AG04449 (cell line): ENCODE measurements around the gene LRRC4B.

Experiments used
- CTCF ChIA-PET: fragments of 350-600 bp; formaldehyde crosslinking; extraction: SDS; loops from one replicate; lab custom pipeline; 2021; ENCODE audit warnings: antibody characterized with exemption; lab: Yijun Ruan, JAX
- POLR2A ChIA-PET: fragments of 400-600, 350-600 bp; formaldehyde crosslinking; extraction: SDS; loops from one replicate; lab custom pipeline; 2020; ENCODE audit warnings: antibody characterized with exemption, inconsistent platforms; lab: Yijun Ruan, JAX
- DNase-seq: peaks from one replicate; pipeline ENCODE4 v3.0.0-alpha.2; 2010; ENCODE audit warnings: low read depth, low spot score
- H3K4me3 ChIP-seq: 2 replicates; pipeline ENCODE4 v1.5.1; 2011; ENCODE audit warnings: low read depth, mild to moderate bottlenecking, control low read depth, low read length
- CTCF ChIP-seq: IDR thresholded peaks from one replicate; pipeline ENCODE4 v1.5.1; 2011; ENCODE audit warnings: mild to moderate bottlenecking, moderate library complexity, low read length, control low read depth, inconsistent platforms; ENCODE audit not compliant: insufficient read depth; ENCODE audit errors: missing control alignments

The LRRC4B gene

DNA sequence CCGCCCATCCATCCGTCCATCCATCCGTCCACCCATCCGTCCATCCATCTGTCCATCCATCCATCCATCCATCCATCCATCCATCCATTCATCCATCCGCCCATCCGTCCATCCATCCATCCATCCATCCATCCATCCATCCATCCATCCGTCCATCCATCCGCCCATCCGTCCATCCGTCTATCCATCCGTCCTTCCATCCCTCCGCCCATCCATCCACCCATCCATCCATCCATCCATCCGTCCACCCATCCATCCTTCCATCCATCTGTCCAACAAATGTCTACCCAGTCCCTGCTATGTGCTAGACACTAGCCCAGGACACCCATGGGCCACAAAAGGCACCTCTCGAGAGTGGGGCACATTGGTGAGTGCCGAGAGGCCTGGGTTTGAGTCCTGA lies 15.7 kb downstream of the LRRC4B start:
- POLR2A ChIA-PET, result no interaction called here
- no peak overlapping the region for H3K4me3 ChIP-seq
- CTCF ChIA-PET, result interaction anchor here (6.7 kb wide), 1 partner anchor 13 kb away, joined by 66 read pairs; no protein-coding TSS in a partner anchor
- no peak for TF ChIP-seq CTCF
- no peak for DNase-seq

- DNase-seq, result no peak
- POLR2A ChIA-PET, result no interaction called here
- H3K4me3 ChIP-seq, result no peak overlapping the region
- CTCF ChIA-PET, result no interaction called here
- no peak for TF ChIP-seq CTCF
These were observed 16.5 kb downstream of the LRRC4B start for GRCh38 chr19:50551715-50552187.

- TF ChIP-seq CTCF, result no peak
- CTCF ChIA-PET, result no interaction called here
- POLR2A ChIA-PET, result no interaction called here
- DNase-seq, result no peak
- no peak overlapping the region for H3K4me3 ChIP-seq
These were observed 17.1 kb downstream of the LRRC4B start for GRCh38 chr19:50551034-50551714.

GRCh38 chr19:50550594-50550966 lies 17.7 kb downstream of the LRRC4B start:
- ChIA-PET POLR2A (no interaction called here), CTCF (interaction anchor here (2.1 kb wide), 1 partner anchor 13 kb away, joined by 6 read pairs; no protein-coding TSS in a partner anchor)
- no peak for DNase-seq
- TF ChIP-seq CTCF, result no peak
- no peak overlapping the region for H3K4me3 ChIP-seq

- POLR2A ChIA-PET, result no interaction called here
- CTCF ChIA-PET, result interaction anchor here (2.1 kb wide), 1 partner anchor 13 kb away, joined by 6 read pairs; no protein-coding TSS in a partner anchor
- H3K4me3 ChIP-seq, result no peak overlapping the region
- DNase-seq, result no peak
- TF ChIP-seq CTCF, result no peak
These were observed 18.2 kb downstream of the LRRC4B start for GRCh38 chr19:50549927-50550593.
